SK-N-SH (cell line): ENCODE data around the gene ALOXE3. TPM values are rescaled to one million over a fixed set of nuclear protein-coding genes. Genes with fewer than 3 reads are reported as not detected.

Experiments used
- CTCF ChIA-PET: fragments of 300-600, 350-600 bp; formaldehyde crosslinking; extraction: SDS; loops from one replicate; lab custom pipeline; 2021; lab: Yijun Ruan, JAX
- POLR2A ChIA-PET: fragments of 350-600 bp; sonication (Branson Sonifier 250); formaldehyde crosslinking; extraction: SDS; loops from one replicate; lab custom pipeline; 2020; ENCODE audit warnings: antibody characterized with exemption, inconsistent platforms; lab: Yijun Ruan, JAX
- DNase-seq: peaks from one replicate; pipeline ENCODE4 v3.0.0; 2012
- H2AFZ ChIP-seq: fragments of 200-600 bp; sonication (generic); 2 replicates; pipeline ENCODE4 v1.8.1; 2016; ENCODE audit warnings: antibody characterized with exemption, mild to moderate bottlenecking, low read depth
- H3F3A ChIP-seq: fragments of 200-600 bp; sonication (generic); replicated peaks from 2 replicates; pipeline ENCODE3; 2016; ENCODE audit warnings: antibody characterized with exemption, mild to moderate bottlenecking; ENCODE audit not compliant: insufficient read depth
- H3K27ac ChIP-seq, 2 experiments: fragments of 200-500 bp in 1 of 2; fragments of 200-600 bp in 1 of 2; sonication (Bioruptor generic) in 1 of 2; sonication (generic), shearing (Covaris generic) in 1 of 2; 2 replicates each; pipeline versions ENCODE4 v1.5.1 to v1.6.1; 2014 to 2016; ENCODE audit warnings: low read depth in 2 of 2, inconsistent platforms in 1 of 2, low read length in 1 of 2, mild to moderate bottlenecking in 1 of 2, mixed read lengths in 1 of 2
- H3K27me3 ChIP-seq: fragments of 200-600 bp; sonication (generic), shearing (Covaris generic); 2 replicates; pipeline ENCODE4 v1.6.1; 2016; ENCODE audit warnings: mixed run types; ENCODE audit not compliant: insufficient read depth
- H3K36me3 ChIP-seq, 2 experiments: fragments of 200-500 bp in 1 of 2; fragments of 200-600 bp in 1 of 2; sonication (Bioruptor generic) in 1 of 2; sonication (generic) in 1 of 2; replicated peaks in 1 of 2; 2 replicates each; pipeline versions ENCODE3 to v1.5.1; 2014 to 2016; ENCODE audit warnings: low read length in 1 of 2, mild to moderate bottlenecking in 1 of 2; ENCODE audit not compliant: insufficient read depth in 2 of 2, control insufficient read depth in 1 of 2
- H3K4me1 ChIP-seq, 2 experiments: fragments of 200-500 bp in 1 of 2; fragments of 200-600 bp in 1 of 2; sonication (Bioruptor generic) in 1 of 2; sonication (generic), shearing (Covaris generic) in 1 of 2; 2 replicates each; pipeline versions ENCODE4 v1.5.1 to v1.6.1; 2014 to 2016; ENCODE audit warnings: low read depth in 1 of 2, low read length in 1 of 2, mixed run types in 1 of 2; ENCODE audit not compliant: insufficient read depth in 2 of 2, control insufficient read depth in 1 of 2
- H3K4me2 ChIP-seq: fragments of 200-600 bp; sonication (generic), shearing (Covaris generic); 2 replicates; pipeline ENCODE4 v1.6.1; 2017; ENCODE audit warnings: mixed run types
- H3K4me3 ChIP-seq, 2 experiments: fragments of 200-500 bp in 1 of 2; fragments of 200-600 bp in 1 of 2; sonication (Bioruptor generic) in 1 of 2; sonication (generic), shearing (Covaris generic) in 1 of 2; 2 replicates each; pipeline versions ENCODE4 v1.5.1 to v1.8.1; 2014 to 2016; ENCODE audit warnings: low read depth in 2 of 2, inconsistent platforms in 1 of 2, low read length in 1 of 2, mild to moderate bottlenecking in 1 of 2, mixed read lengths in 1 of 2, moderate library complexity in 1 of 2
- H3K79me2 ChIP-seq: fragments of 200-600 bp; sonication (generic); 2 replicates; pipeline ENCODE4 v1.8.1; 2017; ENCODE audit warnings: mild to moderate bottlenecking; ENCODE audit not compliant: insufficient read depth
- H3K9ac ChIP-seq: fragments of 200-600 bp; sonication (generic); 2 replicates; pipeline ENCODE4 v1.6.1; 2017; ENCODE audit warnings: mixed run types
- H3K9me2 ChIP-seq: fragments of 200-600 bp; sonication (generic); 2 replicates; pipeline ENCODE4 v1.6.1; 2017; ENCODE audit warnings: mixed run types
- H3K9me3 ChIP-seq: fragments of 200-600 bp; sonication (generic); 2 replicates; pipeline ENCODE4 v1.6.1; 2017; ENCODE audit warnings: mixed run types, mild to moderate bottlenecking, moderate library complexity
- H4K20me1 ChIP-seq: fragments of 200-600 bp; sonication (generic); 2 replicates; pipeline ENCODE4 v1.6.1; 2017; ENCODE audit warnings: mild to moderate bottlenecking, mixed run types; ENCODE audit not compliant: insufficient read depth
- CHD2 ChIP-seq: fragments of 150-350 bp; IDR thresholded peaks from 2 replicates; pipeline ENCODE4 v1.6.1; 2018; ENCODE audit warnings: low read length; ENCODE audit not compliant: partially characterized antibody
- FOSL2 ChIP-seq: IDR thresholded peaks from 2 replicates; pipeline ENCODE4 v1.4.0; 2012; ENCODE audit warnings: low read depth, mild to moderate bottlenecking, moderate library complexity, borderline replicate concordance
- FOXJ3 ChIP-seq: sonication (generic); formaldehyde crosslinking; IDR thresholded peaks from 2 replicates; pipeline ENCODE4 v1.5.1; 2020; ENCODE audit warnings: mild to moderate bottlenecking, missing genetic modification reagents
- GATA2 ChIP-seq: sonication (generic); formaldehyde crosslinking; IDR thresholded peaks from 2 replicates; pipeline ENCODE4 v1.5.0; 2020; ENCODE audit warnings: mild to moderate bottlenecking, missing genetic modification reagents
- NFIC ChIP-seq: IDR thresholded peaks from 2 replicates; pipeline ENCODE4 v1.4.0; 2012; ENCODE audit warnings: borderline replicate concordance
- NRF1 ChIP-seq: IDR thresholded peaks from 2 replicates; pipeline ENCODE4 v1.6.1; 2012; ENCODE audit warnings: low read depth, mild to moderate bottlenecking, low read length
- PBX3 ChIP-seq: IDR thresholded peaks from 2 replicates; pipeline ENCODE4; 2012
- SMC3 ChIP-seq: IDR thresholded peaks from 2 replicates; pipeline ENCODE4 v1.6.1; 2012; ENCODE audit warnings: low read depth, low read length, improper control_type of control experiment
- TAF1 ChIP-seq: IDR thresholded peaks from 2 replicates; pipeline ENCODE4 v1.6.1; 2012; ENCODE audit warnings: low read depth, mild to moderate bottlenecking, low read length, moderate library complexity, borderline replicate concordance
- USF2 ChIP-seq: fragments of 150-350 bp; IDR thresholded peaks from 2 replicates; pipeline ENCODE4 v1.6.1; 2017; ENCODE audit warnings: antibody characterized with exemption, low read length, low read depth, borderline replicate concordance
- YY1 ChIP-seq: IDR thresholded peaks from 2 replicates; pipeline ENCODE4 v1.4.0; 2012; ENCODE audit warnings: low read depth, mild to moderate bottlenecking
- ZBTB33 ChIP-seq: IDR thresholded peaks from 2 replicates; pipeline ENCODE4 v1.4.0; 2012; ENCODE audit warnings: low read depth, borderline replicate concordance
- WGBS: methylation state at CpG from one replicate; pipeline ENCODE4 v1.1.6; 2017; ENCODE audit warnings: low lambda C conversion rate; 5-methylcytosine and 5-hydroxymethylcytosine counted together
- polyA plus RNA-seq, 3 experiments: library from polyadenylated mRNA; depleted of rRNA; stranded (reverse); fragments of >200 nt; gene quantifications; 2 replicates each; pipeline ENCODE4 v1.2.3, GENCODE V29; 2012
- TF ChIP-seq, protein P1 (sequence below): fragments of 200-600 bp; sonication (generic); IDR thresholded peaks from 2 replicates; pipeline ENCODE4 v1.6.1; 2017; ENCODE audit warnings: antibody characterized with exemption, mild to moderate bottlenecking, moderate library complexity

Gene ALOXE3
- polyA plus RNA-seq, 1 of the 3 experiments (the other 2 are of a cell fraction), result 0.46 TPM

GRCh38 chr17:8149419-8150193 lies 31.3 kb upstream of the ALOXE3 start (continued):
- no peak for TF ChIP-seq USF2
- no peak for TF ChIP-seq CHD2
- no peak for TF ChIP-seq NFIC
- no peak for TF ChIP-seq SMC3
- TF ChIP-seq, protein P1, sequence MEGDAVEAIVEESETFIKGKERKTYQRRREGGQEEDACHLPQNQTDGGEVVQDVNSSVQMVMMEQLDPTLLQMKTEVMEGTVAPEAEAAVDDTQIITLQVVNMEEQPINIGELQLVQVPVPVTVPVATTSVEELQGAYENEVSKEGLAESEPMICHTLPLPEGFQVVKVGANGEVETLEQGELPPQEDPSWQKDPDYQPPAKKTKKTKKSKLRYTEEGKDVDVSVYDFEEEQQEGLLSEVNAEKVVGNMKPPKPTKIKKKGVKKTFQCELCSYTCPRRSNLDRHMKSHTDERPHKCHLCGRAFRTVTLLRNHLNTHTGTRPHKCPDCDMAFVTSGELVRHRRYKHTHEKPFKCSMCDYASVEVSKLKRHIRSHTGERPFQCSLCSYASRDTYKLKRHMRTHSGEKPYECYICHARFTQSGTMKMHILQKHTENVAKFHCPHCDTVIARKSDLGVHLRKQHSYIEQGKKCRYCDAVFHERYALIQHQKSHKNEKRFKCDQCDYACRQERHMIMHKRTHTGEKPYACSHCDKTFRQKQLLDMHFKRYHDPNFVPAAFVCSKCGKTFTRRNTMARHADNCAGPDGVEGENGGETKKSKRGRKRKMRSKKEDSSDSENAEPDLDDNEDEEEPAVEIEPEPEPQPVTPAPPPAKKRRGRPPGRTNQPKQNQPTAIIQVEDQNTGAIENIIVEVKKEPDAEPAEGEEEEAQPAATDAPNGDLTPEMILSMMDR, result no peak
- TF ChIP-seq ZBTB33, result no peak

DNA sequence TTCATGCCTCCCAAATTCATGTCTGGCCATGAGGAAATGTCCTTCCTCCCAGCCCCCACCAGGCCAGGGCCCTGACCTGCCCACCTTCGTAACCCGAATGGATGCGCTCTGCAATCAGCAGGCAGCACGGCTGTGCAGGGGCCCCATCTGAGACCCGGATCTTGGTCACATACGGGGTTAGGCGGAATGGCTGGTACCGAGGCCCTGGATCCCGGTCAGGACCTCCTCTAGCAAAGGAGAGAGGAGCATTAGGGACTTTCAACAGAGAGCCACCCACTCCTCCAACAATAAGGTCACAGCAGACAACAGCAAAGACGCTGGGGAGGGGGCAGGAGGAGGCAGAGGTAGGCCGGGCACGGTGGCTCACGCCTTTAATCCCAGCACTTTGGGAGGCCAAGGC lies 30.2 kb upstream of the ALOXE3 start:
- Histone ChIP-seq H3K4me3 (no peak overlapping the region), H3K9ac (no peak overlapping the region), H3K36me3 (peaks cover 14 to 54% of the 10 kb centered on the region in 2 experiments), H2AFZ (no peak overlapping the region), H3K9me3 (no peaks in the 10 kb centered on the region), H3K4me1 (peaks cover 19% of the 10 kb centered on the region in 2 experiments; a peak in 3 of 4 replicates), H3K79me2 (peaks cover 16% of the 10 kb centered on the region; the same call in 1 of the 2 replicates), H4K20me1 (peaks cover 9% of the 10 kb centered on the region; the same call in 1 of the 2 replicates), H3K4me2 (no peak overlapping the region), H3K27me3 (no peaks in the 10 kb centered on the region), H3K27ac (no peak overlapping the region), H3K9me2 (no peaks in the 10 kb centered on the region), H3F3A (peaks cover 10% of the 10 kb centered on the region)
- 92% methylated on average over 13 of the region's 13 CpGs for WGBS
- no peak for DNase-seq
- CTCF ChIA-PET, result interaction anchor here (0.8 to 1.9 kb wide), 3 partner anchors 8 to 11 kb away, joined by 3 to 12 read pairs (median 7); no protein-coding TSS in a partner anchor
- TF ChIP-seq SMC3 (no peak), FOXJ3 (CRISPR knock-in tag) (no peak), USF2 (no peak), TAF1 (no peak), PBX3 (no peak), GATA2 (CRISPR knock-in tag) (no peak), FOSL2 (no peak), NRF1 (no peak), YY1 (no peak)
- TF ChIP-seq, protein P1, result no peak
- POLR2A ChIA-PET, result no interaction called here
